Activated T-helper 17 cell treated with anti-CD3 and anti-CD28 coated beads, Interleukin-2, amount 50 U/mL, for 72 hours (primary cell): Measurements from ENCODE around the gene HRK. TPM values are rescaled to one million over a fixed set of nuclear protein-coding genes. Genes with fewer than 3 reads are reported as not detected.
A peak's percentile ranks its signal among the peaks of the same experiment; 100 is the strongest.

Experiments used
- ATAC-seq: fragments of 150-1000 bp; cut with Tn5 transposase; replicated peaks from 2 replicates; pipeline ENCODE4 v1.10.0; 2021; ENCODE audit warnings: mild to moderate bottlenecking, moderate library complexity
- H3K27ac Mint-ChIP-seq: one replicate; pipeline ENCODE4 v1.8.0; 2022; ENCODE audit warnings: mixed read lengths
- H3K27me3 Mint-ChIP-seq: one replicate; pipeline ENCODE4 v1.8.0; 2022; ENCODE audit warnings: mixed read lengths
- H3K36me3 Mint-ChIP-seq: one replicate; pipeline ENCODE4 v1.8.0; 2022; ENCODE audit warnings: low read depth, mild to moderate bottlenecking, mixed read lengths
- H3K4me1 Mint-ChIP-seq: one replicate; pipeline ENCODE4 v1.8.0; 2022; ENCODE audit warnings: mixed read lengths
- H3K4me3 Mint-ChIP-seq: one replicate; pipeline ENCODE4 v1.8.0; 2022; ENCODE audit warnings: mild to moderate bottlenecking, mixed read lengths
- H3K9me3 Mint-ChIP-seq: one replicate; pipeline ENCODE4 v1.8.0; 2022; ENCODE audit warnings: mixed read lengths
- total RNA-seq, 2 donors: library from RNA; stranded (reverse); gene quantifications; one replicate each; pipeline ENCODE4 v1.2.3, GENCODE V29; 2022

Gene HRK
- total RNA-seq, 2 donors from 2014 or later = not detected

DNA sequence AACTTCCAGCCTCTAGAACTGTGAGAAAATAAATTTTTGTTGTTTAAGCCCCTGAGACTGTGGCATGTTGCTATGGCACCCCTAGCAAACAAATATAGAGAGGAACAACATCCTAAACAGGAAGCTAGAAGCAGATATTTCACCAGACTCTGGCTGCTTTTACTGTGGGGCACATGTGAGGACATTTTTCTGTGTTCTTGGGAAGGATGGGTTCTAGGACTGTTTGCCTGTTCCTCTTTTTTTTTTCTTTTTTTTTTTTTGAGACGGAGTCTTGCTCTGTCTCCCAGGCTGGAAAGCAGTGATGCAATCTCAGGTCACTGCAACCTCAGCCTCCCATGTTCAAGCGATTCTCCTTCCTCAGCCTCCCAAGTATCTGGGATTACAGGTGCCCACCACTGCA is 4.2 kb upstream of the HRK start:
- H3K27ac Mint-ChIP-seq = no peak overlapping the region
- no peaks in the 10 kb centered on the region for H3K36me3 Mint-ChIP-seq
- H3K4me1 Mint-ChIP-seq = peaks cover 10% of the 10 kb centered on the region
- ATAC-seq = no peak
- H3K4me3 Mint-ChIP-seq = no peak overlapping the region
- H3K27me3 Mint-ChIP-seq = peaks cover 31% of the 10 kb centered on the region
- no peaks in the 10 kb centered on the region for H3K9me3 Mint-ChIP-seq

DNA sequence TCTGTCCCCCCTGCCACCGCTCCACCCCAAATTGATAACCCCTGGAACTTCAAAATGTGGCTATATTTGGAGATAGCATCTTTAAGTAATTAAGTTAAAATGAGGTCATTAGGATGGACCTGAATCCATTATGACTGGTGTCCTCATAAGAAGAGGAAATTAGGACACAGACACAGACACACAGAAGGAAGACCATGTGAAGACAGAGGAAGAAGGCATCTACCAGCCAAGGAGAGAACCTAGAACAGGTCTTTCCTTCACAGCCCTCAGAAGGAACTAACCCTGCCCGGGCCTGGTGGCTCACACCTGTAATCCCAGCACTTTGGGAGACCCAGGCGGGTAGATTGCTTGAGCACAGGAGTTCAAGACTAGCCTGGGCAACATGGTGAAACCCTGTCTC is 3.6 kb upstream of the HRK start:
- H3K4me1 Mint-ChIP-seq = peaks cover 16% of the 10 kb centered on the region
- H3K36me3 Mint-ChIP-seq = no peaks in the 10 kb centered on the region
- H3K9me3 Mint-ChIP-seq = no peaks in the 10 kb centered on the region
- H3K27ac Mint-ChIP-seq = no peak overlapping the region
- ATAC-seq = no peak
- no peak overlapping the region for H3K4me3 Mint-ChIP-seq
- peaks cover 37% of the 10 kb centered on the region for H3K27me3 Mint-ChIP-seq

DNA sequence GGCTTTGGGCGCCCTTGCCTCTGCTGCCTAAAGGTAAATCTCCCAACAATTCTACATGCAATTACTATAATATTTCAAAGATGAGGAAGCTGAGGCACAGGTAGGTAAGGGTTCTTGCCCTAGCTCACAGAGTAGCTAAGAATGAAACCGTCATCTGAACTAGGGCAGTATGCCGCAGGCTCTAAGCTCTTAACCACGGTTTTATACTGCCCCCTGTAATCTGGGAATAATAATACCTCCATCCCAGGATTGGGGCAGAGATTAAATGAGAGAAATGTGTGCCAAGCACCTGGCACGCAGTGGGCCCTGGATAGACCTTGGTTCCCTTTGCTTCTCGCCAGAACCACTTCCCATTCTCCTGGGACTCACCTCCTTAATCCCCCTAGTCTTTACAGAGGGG is 1.5 kb upstream of the HRK start:
- Mint-ChIP-seq H3K9me3 (no peaks in the 10 kb centered on the region), H3K4me1 (peaks cover 24% of the 10 kb centered on the region), H3K36me3 (no peaks in the 10 kb centered on the region), H3K27ac (no peak overlapping the region), H3K4me3 (peak overlapping the region; percentile 48), H3K27me3 (peaks cover 51% of the 10 kb centered on the region)
- ATAC-seq = no peak

DNA sequence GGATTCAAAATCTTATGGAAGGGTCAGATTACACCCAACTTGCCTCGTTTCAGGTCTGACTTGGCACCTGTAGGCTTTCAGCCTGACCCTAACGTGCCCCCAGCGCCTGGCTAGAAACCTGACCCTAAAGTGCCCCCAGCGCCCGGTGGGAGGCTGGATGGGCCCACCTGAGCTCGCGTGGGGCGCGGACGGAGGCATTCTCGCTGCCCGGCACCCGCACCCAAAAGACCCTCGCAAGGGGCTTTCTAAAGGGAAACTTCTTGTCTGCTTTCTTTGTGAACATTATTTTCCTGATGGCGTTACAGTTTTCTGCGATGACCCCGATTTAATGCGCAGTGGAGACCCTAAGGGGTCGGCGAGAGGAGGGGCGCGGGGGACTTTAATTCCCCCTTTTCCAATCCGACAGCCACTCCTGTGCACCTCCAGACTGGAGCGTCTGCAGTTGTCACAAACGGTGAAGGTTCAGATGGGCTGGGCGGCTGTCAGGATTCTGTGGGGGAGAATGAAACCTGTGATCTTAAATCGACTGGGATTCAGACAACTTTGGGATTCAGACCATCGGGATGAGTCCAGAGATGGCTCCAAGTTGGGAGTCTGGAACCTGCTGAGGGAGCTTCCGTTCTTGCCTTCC is 751 bp upstream of the HRK start:
- Mint-ChIP-seq H3K27me3 (peaks cover 56% of the 10 kb centered on the region), H3K4me1 (peaks cover 24% of the 10 kb centered on the region), H3K27ac (no peak overlapping the region), H3K9me3 (no peaks in the 10 kb centered on the region), H3K4me3 (peak overlapping the region; percentile 48), H3K36me3 (no peaks in the 10 kb centered on the region)
- ATAC-seq = no peak

DNA sequence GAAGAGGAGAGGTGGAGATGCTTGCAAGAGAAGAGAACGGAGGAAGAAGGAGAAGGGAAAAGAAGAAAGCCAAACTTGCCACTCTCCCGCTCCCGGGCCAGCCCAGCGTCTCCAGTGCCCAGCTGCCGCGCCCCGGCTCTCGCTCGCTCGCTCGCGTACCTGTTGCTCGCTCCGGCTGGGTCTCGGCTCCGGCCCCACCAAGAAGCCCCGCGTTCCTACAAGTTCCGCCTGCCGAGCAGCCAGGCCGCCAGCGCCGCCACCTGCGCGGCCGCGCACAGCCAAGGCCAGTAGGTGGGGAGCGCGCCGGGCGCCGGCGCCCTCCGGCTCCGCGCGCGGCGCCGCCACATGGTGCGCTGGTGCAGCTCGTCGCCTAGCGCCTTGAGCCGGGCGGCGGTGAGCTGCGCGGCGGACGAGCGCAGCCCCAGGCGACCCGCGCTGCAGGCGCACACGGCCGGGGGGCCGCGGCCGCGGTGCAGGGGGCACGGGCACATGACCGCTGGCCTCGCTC is 370 bp downstream of the HRK start:
- Mint-ChIP-seq H3K36me3 (no peaks in the 10 kb centered on the region), H3K4me1 (peaks cover 24% of the 10 kb centered on the region), H3K4me3 (peak overlapping the region; percentile 68), H3K9me3 (no peaks in the 10 kb centered on the region), H3K27me3 (peaks cover 63% of the 10 kb centered on the region), H3K27ac (no peak overlapping the region)
- peak; percentile 58 for ATAC-seq

DNA sequence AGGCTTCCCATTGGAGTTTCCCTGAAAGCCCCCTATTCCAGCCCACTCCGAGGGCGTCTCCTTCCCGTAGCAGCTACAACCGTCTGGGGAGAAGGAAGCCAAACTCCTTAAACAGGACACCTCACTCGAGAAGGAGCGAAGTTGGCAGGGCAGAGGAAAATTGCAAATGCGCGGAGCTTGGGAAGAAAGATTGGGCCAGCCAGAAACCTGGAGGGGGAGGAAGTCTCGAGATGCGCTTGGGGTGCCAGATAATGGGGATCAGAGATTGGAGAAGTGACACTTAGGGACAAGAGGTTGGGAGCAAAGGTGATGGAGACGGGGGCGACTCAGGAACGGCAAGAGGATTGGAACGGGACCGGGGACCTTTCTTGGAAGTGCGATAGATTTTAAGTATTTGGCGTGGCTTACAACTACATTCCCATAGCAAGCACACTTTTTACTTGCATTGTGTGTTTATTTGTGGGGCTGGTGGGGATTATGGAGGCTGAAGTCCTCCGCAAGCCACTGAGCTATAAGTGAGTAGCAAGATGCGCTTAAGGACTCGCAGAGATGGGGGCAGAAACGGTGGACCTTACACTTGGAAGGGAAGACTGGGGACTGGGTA is 926 bp downstream of the HRK start:
- Mint-ChIP-seq H3K4me3 (peak overlapping the region; percentile 68), H3K27ac (no peak overlapping the region)
- no peak for ATAC-seq

DNA sequence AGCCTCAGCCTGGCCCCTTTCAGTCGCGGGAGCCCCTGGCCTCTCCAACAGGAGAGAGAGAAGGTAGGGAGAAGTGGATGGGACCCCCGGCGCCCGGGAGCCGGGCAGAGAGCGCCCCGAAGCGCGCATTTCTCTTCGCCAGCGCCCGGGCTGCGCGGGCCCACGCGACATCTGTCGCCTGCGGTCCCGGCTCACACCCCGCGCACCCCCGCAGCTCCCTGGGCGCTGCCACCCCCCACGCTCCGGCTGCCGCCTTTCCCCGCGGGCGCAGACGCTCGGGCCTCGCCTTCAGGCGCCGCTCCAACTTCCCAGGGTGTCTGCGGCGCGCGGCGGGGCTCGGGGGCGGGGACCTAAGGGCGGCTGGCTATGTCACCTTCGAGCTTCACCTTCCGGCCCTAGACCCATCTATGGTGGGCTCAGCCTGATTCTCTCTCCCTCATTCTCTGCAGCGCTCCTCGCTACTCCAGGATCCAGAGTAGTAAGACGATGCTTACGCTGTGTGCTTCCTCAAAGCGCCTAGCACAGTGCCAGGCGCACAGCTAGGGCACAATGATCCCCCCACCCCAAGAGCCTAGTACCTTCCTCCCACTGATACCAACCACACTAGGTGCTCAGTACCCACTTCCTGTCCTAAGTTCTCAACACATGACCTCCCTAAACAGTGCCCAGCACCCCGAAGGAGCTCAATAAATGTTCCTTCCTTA is 1.6 kb downstream of the HRK start:
- ATAC-seq = no peak
- H3K27me3 Mint-ChIP-seq = peaks cover 63% of the 10 kb centered on the region
- no peaks in the 10 kb centered on the region for H3K9me3 Mint-ChIP-seq
- peak overlapping the region; percentile 68 for H3K4me3 Mint-ChIP-seq
- H3K27ac Mint-ChIP-seq = no peak overlapping the region
- peaks cover 24% of the 10 kb centered on the region for H3K4me1 Mint-ChIP-seq
- H3K36me3 Mint-ChIP-seq = no peaks in the 10 kb centered on the region

More for the DNA sequence above, 926 bp downstream of the HRK start:
- peaks cover 63% of the 10 kb centered on the region for H3K27me3 Mint-ChIP-seq
- H3K36me3 Mint-ChIP-seq = no peaks in the 10 kb centered on the region
- no peaks in the 10 kb centered on the region for H3K9me3 Mint-ChIP-seq
- peaks cover 24% of the 10 kb centered on the region for H3K4me1 Mint-ChIP-seq

DNA sequence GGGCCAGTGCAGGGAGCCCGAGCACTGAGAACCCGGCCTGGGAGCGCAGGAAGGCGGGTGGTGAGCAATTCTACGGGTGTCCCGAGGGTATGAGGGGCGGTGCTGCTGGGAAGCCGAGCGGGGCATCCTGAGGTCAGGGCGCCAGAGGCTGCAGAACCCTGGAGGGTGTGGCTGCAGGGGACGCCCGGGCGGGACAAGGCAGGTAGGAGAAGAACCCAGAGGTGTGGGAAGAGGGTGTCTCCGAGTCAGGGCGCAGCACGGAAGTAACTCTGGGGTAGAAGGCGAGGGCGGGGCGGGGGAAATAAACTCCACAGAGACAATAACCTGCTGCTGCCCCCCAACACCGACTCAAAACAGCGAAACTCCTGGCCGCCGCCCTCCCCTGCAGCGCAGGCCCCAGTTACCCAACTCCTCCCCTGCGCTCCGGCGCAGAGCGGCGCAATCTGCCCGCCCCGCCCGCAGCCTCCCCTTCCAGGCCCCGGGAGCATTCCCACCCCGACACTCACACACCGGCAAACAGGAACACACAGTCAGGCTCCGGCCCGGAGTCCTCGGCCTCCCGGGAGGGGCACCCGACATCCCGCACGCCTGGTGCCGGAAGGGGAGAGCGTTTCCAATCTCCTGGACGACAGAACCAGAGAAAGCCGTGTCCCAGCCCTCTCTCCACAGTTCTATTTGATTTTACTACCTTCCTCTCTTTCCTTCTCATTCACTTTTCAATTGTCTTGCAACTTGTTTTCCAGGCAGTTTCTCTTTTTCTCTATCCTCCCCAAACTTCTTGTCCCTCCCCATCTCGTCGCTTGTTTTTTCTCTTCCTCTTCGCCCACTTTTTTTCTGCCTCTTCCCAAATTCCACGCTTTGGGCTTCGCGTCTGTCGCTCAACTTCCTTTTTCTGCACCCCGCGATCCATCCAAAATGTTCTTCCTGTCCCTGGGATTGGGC is 2.4 kb downstream of the HRK start:
- Mint-ChIP-seq H3K4me3 (peak overlapping the region; percentile 68), H3K27me3 (peaks cover 62% of the 10 kb centered on the region), H3K27ac (no peak overlapping the region), H3K9me3 (no peaks in the 10 kb centered on the region), H3K4me1 (peaks cover 24% of the 10 kb centered on the region), H3K36me3 (no peaks in the 10 kb centered on the region)
- ATAC-seq = no peak

DNA sequence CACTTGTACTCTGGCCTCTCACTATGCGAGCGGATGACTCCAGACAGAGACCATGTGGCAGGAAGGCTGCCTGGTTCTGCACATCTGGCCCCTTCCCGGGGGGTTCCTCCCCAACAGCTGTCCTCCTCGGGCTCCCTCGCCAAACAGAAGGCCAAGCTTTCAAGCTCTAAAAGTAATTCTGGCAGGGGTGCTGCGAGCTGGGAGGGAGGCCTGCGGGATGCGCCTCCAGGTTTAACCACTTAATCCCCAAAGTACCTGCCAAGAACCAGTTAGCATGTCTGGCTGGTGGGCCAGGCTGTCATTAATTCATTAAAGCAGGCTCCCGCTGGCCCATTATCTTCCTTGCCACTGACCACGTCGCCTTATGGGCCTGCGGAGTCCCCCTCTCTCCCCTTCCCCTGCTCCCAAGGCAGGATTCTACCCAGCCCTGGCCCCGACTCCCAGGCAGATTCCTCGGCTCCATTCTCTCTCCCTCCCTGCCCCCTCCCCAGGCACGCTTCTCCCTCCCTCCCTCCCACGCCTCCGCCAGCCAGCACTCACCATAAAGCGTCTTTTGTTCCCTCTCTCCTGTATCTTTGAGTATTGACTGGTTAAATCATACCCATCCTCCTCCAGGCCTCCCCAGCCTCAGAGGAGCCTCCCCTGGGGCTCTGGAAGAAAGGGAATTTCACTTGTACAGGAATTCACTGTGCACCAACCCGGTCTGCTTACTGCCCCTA is 4.9 kb downstream of the HRK start:
- H3K9me3 Mint-ChIP-seq = no peaks in the 10 kb centered on the region
- no peak for ATAC-seq

DNA sequence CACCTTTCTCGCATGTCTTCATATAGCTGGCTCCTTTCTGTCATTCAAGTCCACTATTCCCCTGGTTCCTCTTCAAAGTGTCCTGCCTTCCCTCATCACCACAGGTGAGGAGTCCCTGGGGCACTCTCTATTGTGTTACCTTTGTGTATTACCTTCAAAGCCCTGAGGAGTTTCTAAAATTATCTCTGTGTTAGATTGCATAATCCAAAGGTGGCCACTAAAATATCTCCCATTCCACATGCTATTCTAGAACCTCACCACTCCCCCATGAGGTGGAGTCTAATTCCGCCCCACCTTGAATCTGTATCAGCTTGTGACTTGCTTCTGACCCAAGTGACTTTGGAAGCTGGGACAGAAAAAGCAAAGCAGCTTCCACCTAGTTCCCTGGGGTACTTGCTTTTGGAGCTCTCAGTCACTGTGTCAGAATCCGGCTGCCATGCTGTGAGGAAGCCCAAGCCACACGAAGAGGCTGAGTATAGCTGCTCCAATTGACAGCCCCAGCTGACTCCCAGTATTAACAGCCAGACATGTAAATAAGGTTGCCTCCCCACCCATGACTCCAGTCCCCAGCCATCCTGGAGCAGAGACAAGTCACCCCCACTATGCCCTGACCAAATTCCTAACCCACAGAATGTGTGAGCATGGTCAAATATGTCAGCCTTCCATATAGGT is 6.8 kb downstream of the HRK start:
- Mint-ChIP-seq H3K9me3 (no peaks in the 10 kb centered on the region), H3K36me3 (no peaks in the 10 kb centered on the region), H3K27me3 (peaks cover 35% of the 10 kb centered on the region), H3K27ac (no peak overlapping the region), H3K4me1 (peaks cover 10% of the 10 kb centered on the region), H3K4me3 (no peak overlapping the region)
- no peak for ATAC-seq

More for the DNA sequence above, 4.9 kb downstream of the HRK start:
- Mint-ChIP-seq H3K27me3 (peaks cover 47% of the 10 kb centered on the region), H3K4me3 (no peak overlapping the region), H3K27ac (no peak overlapping the region), H3K36me3 (no peaks in the 10 kb centered on the region), H3K4me1 (peaks cover 23% of the 10 kb centered on the region)

DNA sequence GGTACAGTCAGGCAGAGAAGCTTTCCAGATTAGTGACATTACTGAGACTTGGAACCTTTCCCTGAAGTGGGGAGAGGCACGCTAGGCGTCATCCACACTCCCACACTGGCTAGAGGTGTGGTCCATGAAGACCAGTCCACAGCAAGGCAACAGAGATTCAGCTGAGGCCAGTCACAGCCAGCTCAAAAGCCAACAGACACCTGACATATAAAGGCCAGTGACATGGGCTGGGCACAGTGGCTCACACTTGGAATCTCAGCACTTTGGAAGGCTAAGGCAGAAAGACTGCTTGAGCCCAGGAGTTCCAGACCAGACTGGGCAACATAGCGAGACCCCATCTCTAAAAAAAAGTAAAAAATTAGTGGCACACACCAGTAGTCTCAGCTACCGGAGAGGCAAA is 10.9 kb downstream of the HRK start:
- Mint-ChIP-seq H3K36me3 (no peaks in the 10 kb centered on the region), H3K4me3 (no peak overlapping the region), H3K27ac (no peak overlapping the region), H3K27me3 (peaks cover 13% of the 10 kb centered on the region), H3K4me1 (peaks cover 5% of the 10 kb centered on the region), H3K9me3 (no peaks in the 10 kb centered on the region)
- no peak for ATAC-seq

DNA sequence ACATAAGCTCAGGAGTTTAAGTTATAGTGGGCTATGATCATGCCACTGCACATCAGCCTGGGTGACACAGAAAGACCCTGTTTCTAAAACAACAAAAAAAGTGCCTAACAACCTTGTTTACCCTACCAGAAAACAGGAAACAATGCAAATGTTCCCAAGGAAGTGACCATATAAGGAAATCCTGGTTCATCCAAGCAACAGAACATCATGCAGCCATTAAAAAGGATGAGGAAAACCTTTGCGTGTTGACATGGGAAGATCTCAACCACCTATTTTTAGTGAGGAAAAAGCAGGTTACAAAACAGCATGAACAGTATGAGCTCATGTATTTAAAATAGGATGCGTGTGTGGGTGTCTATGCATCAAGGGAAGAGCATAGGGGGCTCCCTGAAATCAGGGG is 13.7 kb downstream of the HRK start:
- Mint-ChIP-seq H3K36me3 (no peaks in the 10 kb centered on the region), H3K4me3 (no peak overlapping the region), H3K4me1 (peaks cover 2% of the 10 kb centered on the region), H3K27ac (no peak overlapping the region), H3K27me3 (peaks cover 1% of the 10 kb centered on the region), H3K9me3 (no peaks in the 10 kb centered on the region)
- no peak for ATAC-seq

DNA sequence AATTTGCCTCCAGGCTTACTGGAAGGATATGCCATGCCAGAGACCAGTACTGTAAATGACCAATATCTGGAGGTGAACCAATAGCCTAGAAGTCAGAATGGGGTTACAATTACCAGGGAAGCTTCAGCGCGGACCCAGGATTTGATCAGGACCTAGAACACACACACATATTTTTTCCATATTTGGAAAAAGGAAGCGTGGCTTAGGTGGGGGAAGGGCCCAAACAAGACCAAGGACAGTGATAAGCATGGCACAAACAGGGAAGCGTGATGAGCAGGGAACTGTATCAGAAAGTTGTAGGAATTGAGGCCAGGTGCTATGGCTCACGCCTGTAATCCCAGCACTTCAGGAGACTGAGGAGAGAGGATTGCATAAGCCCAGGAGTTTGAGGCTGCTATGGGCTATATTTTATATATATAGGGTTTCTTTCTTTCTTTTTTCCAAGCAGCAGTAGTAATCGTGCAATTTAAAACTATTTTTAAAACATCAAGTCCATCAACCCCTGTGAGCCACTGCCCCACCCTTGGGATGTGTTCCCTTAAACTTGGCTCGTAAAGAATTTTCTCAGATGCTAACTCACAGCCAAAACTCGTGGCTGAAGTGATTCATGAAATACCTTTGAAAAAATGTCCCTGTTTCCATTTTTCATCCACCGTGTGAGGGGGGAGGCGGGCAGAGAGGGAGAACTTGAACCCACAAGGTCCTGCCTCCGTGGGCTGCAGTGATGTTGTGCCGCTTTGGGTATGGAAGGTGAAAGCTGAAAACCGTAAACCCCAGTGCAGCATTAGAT is 16.7 kb downstream of the HRK start:
- H3K4me1 Mint-ChIP-seq = peaks cover 4% of the 10 kb centered on the region
- peaks cover 13% of the 10 kb centered on the region for H3K27me3 Mint-ChIP-seq
- no peak overlapping the region for H3K27ac Mint-ChIP-seq
- H3K9me3 Mint-ChIP-seq = no peaks in the 10 kb centered on the region
- no peak for ATAC-seq
- no peak overlapping the region for H3K4me3 Mint-ChIP-seq
- no peaks in the 10 kb centered on the region for H3K36me3 Mint-ChIP-seq
